GM20431 (cell line): Measurements from ENCODE around the gene SOX1.

Source experiments
- in situ Hi-C: fragments of 300-500 bp; cut with MseI, MboI; formaldehyde crosslinking; loops from one replicate; pipeline ENCODE4 v1.15.0; 2020; ENCODE audit warnings: low sequenced_read_pairs; ENCODE audit not compliant: unreplicated experiment

The SOX1 gene

GRCh38 chr13:112067116-112067741 lies at the start of gene SOX1:
Gene SOX1, plus strand, starts transcription at chr13:112067149. Its CDS starts 510 bp downstream, at chr13:112067659.
- in situ Hi-C loops: no loop called here

- in situ Hi-C loops: no loop called here
Measured at GRCh38 chr13:112024577-112024976, 42.4 kb upstream of the SOX1 start.

GRCh38 chr13:112027250-112027649 lies 39.7 kb upstream of the SOX1 start:
- in situ Hi-C loops: no loop called here

- in situ Hi-C loops: no loop called here
Measured at GRCh38 chr13:112028481-112028880, 38.5 kb upstream of the SOX1 start.

GRCh38 chr13:112029143-112029542 lies 37.8 kb upstream of the SOX1 start:
- in situ Hi-C loops: no loop called here

GRCh38 chr13:112032186-112032993 lies 34.6 kb upstream of the SOX1 start:
- in situ Hi-C loops: no loop called here

- in situ Hi-C loops: no loop called here
Measured at GRCh38 chr13:112034231-112034630, 32.7 kb upstream of the SOX1 start.

- in situ Hi-C loops: no loop called here
Measured at GRCh38 chr13:112034846-112035245, 32.1 kb upstream of the SOX1 start.

GRCh38 chr13:112042496-112042895 lies 24.5 kb upstream of the SOX1 start:
- in situ Hi-C loops: no loop called here

- in situ Hi-C loops: no loop called here
Measured at GRCh38 chr13:112052213-112052612, 14.7 kb upstream of the SOX1 start.

GRCh38 chr13:112053167-112053743 lies 13.7 kb upstream of the SOX1 start:
- in situ Hi-C loops: no loop called here

GRCh38 chr13:112053744-112054615 lies 13.0 kb upstream of the SOX1 start:
- in situ Hi-C loops: no loop called here

- in situ Hi-C loops: no loop called here
Measured at GRCh38 chr13:112054616-112055015, 12.3 kb upstream of the SOX1 start.

GRCh38 chr13:112055036-112055914 lies 11.7 kb upstream of the SOX1 start:
- in situ Hi-C loops: no loop called here

- in situ Hi-C loops: no loop called here
Measured at GRCh38 chr13:112055915-112056269, 11.1 kb upstream of the SOX1 start.

GRCh38 chr13:112056284-112056727 lies 10.6 kb upstream of the SOX1 start:
- in situ Hi-C loops: no loop called here

- in situ Hi-C loops: no loop called here
Measured at GRCh38 chr13:112056739-112057438, 10.1 kb upstream of the SOX1 start.

GRCh38 chr13:112057439-112057735 lies 9.6 kb upstream of the SOX1 start:
- in situ Hi-C loops: no loop called here
